Embryonic facial prominence (tissue), 1 donor: Measurements from ENCODE around the gene FNBP1.

ENCODE experiments used
- DNase-seq: peaks from one replicate; pipeline ENCODE4 v3.0.0-alpha.2; 2016; ENCODE audit errors: extremely low spot score

FNBP1 gene

GRCh38 chr9:130042885-130043653, at the start of gene FNBP1:
Gene FNBP1 (minus strand): TSS chr9:130043189. CDS start chr9:130042975, 214 bp downstream.
- DNase-seq: peak; percentile 62

GRCh38 chr9:130090915-130091314, 47.9 kb upstream of the FNBP1 start:
- DNase-seq: no peak

- no peak for DNase-seq
Measured at GRCh38 chr9:130089141-130089540, 46.2 kb upstream of the FNBP1 start.

- no peak for DNase-seq
Measured at GRCh38 chr9:130088051-130088450, 45.1 kb upstream of the FNBP1 start.

- DNase-seq: no peak
Measured at GRCh38 chr9:130084337-130084736, 41.3 kb upstream of the FNBP1 start.

GRCh38 chr9:130078547-130078946, 35.6 kb upstream of the FNBP1 start:
- no peak for DNase-seq

- DNase-seq: no peak
Measured at GRCh38 chr9:130073373-130073772, 30.4 kb upstream of the FNBP1 start.

GRCh38 chr9:130072515-130073235, 29.7 kb upstream of the FNBP1 start:
- DNase-seq: no peak

GRCh38 chr9:130069048-130069447, 26.1 kb upstream of the FNBP1 start:
- DNase-seq: no peak

GRCh38 chr9:130064621-130065020, 21.6 kb upstream of the FNBP1 start:
- DNase-seq: no peak

GRCh38 chr9:130062750-130063149, 19.8 kb upstream of the FNBP1 start:
- DNase-seq: no peak

- no peak for DNase-seq
Measured at GRCh38 chr9:130060296-130060695, 17.3 kb upstream of the FNBP1 start.

- DNase-seq: no peak
Measured at GRCh38 chr9:130058887-130059286, 15.9 kb upstream of the FNBP1 start.

- DNase-seq: no peak
Measured at GRCh38 chr9:130058154-130058553, 15.2 kb upstream of the FNBP1 start.

- no peak for DNase-seq
Measured at GRCh38 chr9:130054820-130055219, 11.8 kb upstream of the FNBP1 start.

GRCh38 chr9:130054325-130054786, 11.4 kb upstream of the FNBP1 start:
- no peak for DNase-seq

- peak; percentile 38 for DNase-seq
Measured at GRCh38 chr9:130053504-130054324, 10.7 kb upstream of the FNBP1 start, which contains the start of gene GPR107. Gene GPR107 (plus strand): TSS chr9:130053906. CDS start chr9:130053933, 27 bp downstream.

- no peak for DNase-seq
Measured at GRCh38 chr9:130053109-130053503, 10.1 kb upstream of the FNBP1 start.

- no peak for DNase-seq
Measured at GRCh38 chr9:130051855-130052254, 8.9 kb upstream of the FNBP1 start.

GRCh38 chr9:130050462-130050861, 7.5 kb upstream of the FNBP1 start:
- no peak for DNase-seq

- DNase-seq: no peak
Measured at GRCh38 chr9:130049431-130050210, 6.6 kb upstream of the FNBP1 start.
